Fibroblast of the conjunctiva (primary cell): ENCODE results near the gene MAST2.
"Not testable (repeated sequence)": the region's sequence is repeated elsewhere in the genome, so short reads cannot be mapped to it uniquely, and the experiment has no call there.

Source experiments
- DNase-seq: peaks from one replicate; pipeline ENCODE4 v3.0.0-alpha.2; 2010; ENCODE audit warnings: low read depth

MAST2 gene

GRCh38 chr1:45894331-45894730 is 90.9 kb downstream of the MAST2 start:
- no peak for DNase-seq

- no peak for DNase-seq
Measured at GRCh38 chr1:45894921-45895320, 91.5 kb downstream of the MAST2 start.

- no peak for DNase-seq
Measured at GRCh38 chr1:45895406-45895805, 92.0 kb downstream of the MAST2 start.

- no peak for DNase-seq
Measured at GRCh38 chr1:45906883-45907282, 103.5 kb downstream of the MAST2 start.

- DNase-seq = no peak
Measured at GRCh38 chr1:45908611-45909140, 105.3 kb downstream of the MAST2 start.

GRCh38 chr1:45911634-45912033 is 108.2 kb downstream of the MAST2 start:
- DNase-seq = no peak

GRCh38 chr1:45913183-45913683 is 109.8 kb downstream of the MAST2 start:
- DNase-seq = peak; percentile 77

- no peak for DNase-seq
Measured at GRCh38 chr1:45913731-45914501, 110.5 kb downstream of the MAST2 start.

- DNase-seq = no peak
Measured at GRCh38 chr1:45914836-45915235, 111.4 kb downstream of the MAST2 start.

- DNase-seq = no peak
Measured at GRCh38 chr1:45922374-45922773, 119.0 kb downstream of the MAST2 start.

GRCh38 chr1:45922813-45923212 is 119.4 kb downstream of the MAST2 start:
- DNase-seq = no peak

- no peak for DNase-seq
Measured at GRCh38 chr1:45923343-45923742, 119.9 kb downstream of the MAST2 start.

- DNase-seq = no peak
Measured at GRCh38 chr1:45924736-45925135, 121.3 kb downstream of the MAST2 start.

- no peak for DNase-seq
Measured at GRCh38 chr1:45925728-45926287, 122.4 kb downstream of the MAST2 start.

GRCh38 chr1:45926330-45926729 is 122.9 kb downstream of the MAST2 start:
- no peak for DNase-seq

- not testable (repeated sequence) for DNase-seq
Measured at GRCh38 chr1:45927231-45927915, 124.0 kb downstream of the MAST2 start.

- DNase-seq = no peak
Measured at GRCh38 chr1:45928486-45929205, 125.2 kb downstream of the MAST2 start.

- peak; percentile 27 for DNase-seq
Measured at GRCh38 chr1:45929257-45929687, 125.9 kb downstream of the MAST2 start.

- DNase-seq = no peak
Measured at GRCh38 chr1:45930258-45931150, 127.1 kb downstream of the MAST2 start.

- not testable (repeated sequence) for DNase-seq
Measured at GRCh38 chr1:45932205-45932604, 128.8 kb downstream of the MAST2 start.

GRCh38 chr1:45934947-45935346 is 131.5 kb downstream of the MAST2 start:
- DNase-seq = no peak
